Kidney epithelial cell (primary cell): Measurements from ENCODE around the gene MCCD1. TPM values are rescaled to one million over a fixed set of nuclear protein-coding genes. Genes with fewer than 3 reads are reported as not detected.

ENCODE experiments used
- DNase-seq: peaks from one replicate; pipeline ENCODE4 v3.0.0-alpha.2; 2010; ENCODE audit warnings: low read depth
- H3K27me3 ChIP-seq: 2 replicates; pipeline ENCODE4 v1.6.0; 2011; ENCODE audit warnings: low read length; ENCODE audit not compliant: control insufficient read depth, insufficient read depth
- H3K36me3 ChIP-seq: 2 replicates; pipeline ENCODE4 v1.5.1; 2011; ENCODE audit warnings: low read length; ENCODE audit not compliant: control insufficient read depth, insufficient read depth
- H3K4me3 ChIP-seq: 2 replicates; pipeline ENCODE4 v1.5.1; 2011; ENCODE audit warnings: low read depth, mild to moderate bottlenecking, control low read depth, low read length
- CTCF ChIP-seq: IDR thresholded peaks from 2 replicates; pipeline ENCODE4 v1.5.1; 2011; ENCODE audit warnings: mild to moderate bottlenecking, moderate library complexity, low read length, control low read depth, inconsistent platforms; ENCODE audit not compliant: insufficient read depth, poor library complexity, severe bottlenecking
- total RNA-seq: library from RNA; depleted of rRNA; stranded (reverse); fragments of >200 nt; gene quantifications from 2 replicates; pipeline ENCODE4 v1.2.3, GENCODE V29; 2015

Gene MCCD1
- total RNA-seq, 1 donor from 2014 or later: not detected

- peaks cover 4% of the 10 kb centered on the region for H3K36me3 ChIP-seq
- DNase-seq: no peak
- H3K4me3 ChIP-seq: no peak overlapping the region
- no peaks in the 10 kb centered on the region for H3K27me3 ChIP-seq
- TF ChIP-seq CTCF: no peak
Observed at GRCh38 chr6:31533455-31533841, 4.7 kb downstream of the MCCD1 start.

GRCh38 chr6:31534011-31534410 lies 5.2 kb downstream of the MCCD1 start:
- H3K4me3 ChIP-seq: no peak overlapping the region
- no peak for DNase-seq
- TF ChIP-seq CTCF: no peak
- H3K27me3 ChIP-seq: no peaks in the 10 kb centered on the region
- H3K36me3 ChIP-seq: peaks cover 4% of the 10 kb centered on the region

- TF ChIP-seq CTCF: no peak
- peaks cover 4% of the 10 kb centered on the region for H3K36me3 ChIP-seq
- DNase-seq: no peak
- H3K27me3 ChIP-seq: no peaks in the 10 kb centered on the region
- no peak overlapping the region for H3K4me3 ChIP-seq
Observed at GRCh38 chr6:31534521-31535040, 5.8 kb downstream of the MCCD1 start.

GRCh38 chr6:31535538-31536324 lies 7.0 kb downstream of the MCCD1 start:
- Histone ChIP-seq H3K4me3 (no peak overlapping the region), H3K36me3 (peaks cover 4% of the 10 kb centered on the region), H3K27me3 (no peaks in the 10 kb centered on the region)
- no peak for TF ChIP-seq CTCF
- DNase-seq: no peak

GRCh38 chr6:31538805-31539400 lies 10.1 kb downstream of the MCCD1 start:
- H3K4me3 ChIP-seq: no peak overlapping the region
- no peaks in the 10 kb centered on the region for H3K27me3 ChIP-seq
- peaks cover 4% of the 10 kb centered on the region for H3K36me3 ChIP-seq
- no peak for DNase-seq
- TF ChIP-seq CTCF: no peak
